GM12892 (cell line): ENCODE results near the gene FUT1. TPM values are rescaled to one million over a fixed set of nuclear protein-coding genes. Genes with fewer than 3 reads are reported as not detected.
"Not testable (repeated sequence)": the region's sequence is repeated elsewhere in the genome, so short reads cannot be mapped to it uniquely, and the experiment has no call there.

ENCODE experiments used
- DNase-seq: peaks from one replicate; pipeline ENCODE4 v3.0.0; 2011; ENCODE audit not compliant: insufficient read length
- FAIRE-seq: peaks from 2 replicates; lab custom pipeline; 2011; peaks lifted over from hg19 to GRCh38; lab: Jason Lieb, UNC
- POLR2A ChIP-seq: IDR thresholded peaks from 2 replicates; pipeline ENCODE4 v1.6.1; 2011; ENCODE audit warnings: low read depth, low read length, control low read depth
- POLR2AphosphoS5 ChIP-seq: IDR thresholded peaks from 2 replicates; pipeline ENCODE4 v1.6.1; 2011; ENCODE audit warnings: low read depth, low read length, control low read depth
- TAF1 ChIP-seq: IDR thresholded peaks from 2 replicates; pipeline ENCODE4 v1.6.1; 2011; ENCODE audit warnings: low read depth, mild to moderate bottlenecking, control low read depth, low read length, borderline replicate concordance
- polyA plus RNA-seq: library from polyadenylated mRNA; unstranded; fragments of >200 nt; gene quantifications from one replicate; pipeline ENCODE4 v1.2.1, GENCODE V29; 2012; ENCODE audit warnings: missing spikeins, inconsistent platforms; ENCODE audit not compliant: missing spikeins

Gene FUT1
- not detected for polyA plus RNA-seq

- TF ChIP-seq POLR2AphosphoS5 (no peak), TAF1 (no peak), POLR2A (no peak)
- no peak for FAIRE-seq
- DNase-seq = no peak
Observed at GRCh38 chr19:48752496-48753365, at the start of gene FUT1. Gene FUT1 (minus strand): TSS chr19:48752641. CDS start chr19:48751281, 1,360 bp downstream.

- no peak for FAIRE-seq
Observed at GRCh38 chr19:48799358-48800300, 47.2 kb upstream of the FUT1 start.

GRCh38 chr19:48798937-48799336, 46.5 kb upstream of the FUT1 start:
- FAIRE-seq (no peak), DNase-seq (no peak)
- no peak for TF ChIP-seq TAF1
- no peak for TF ChIP-seq POLR2A
- no peak for TF ChIP-seq POLR2AphosphoS5

More at GRCh38 chr19:48799358-48800300, 47.2 kb upstream of the FUT1 start:
- no peak for DNase-seq
- no peak for TF ChIP-seq POLR2AphosphoS5
- TF ChIP-seq POLR2A = no peak
- TF ChIP-seq TAF1 = no peak

- DNase-seq = no peak
- FAIRE-seq = no peak
- TF ChIP-seq POLR2AphosphoS5 (no peak), POLR2A (no peak), TAF1 (no peak)
Observed at GRCh38 chr19:48797103-48797502, 44.7 kb upstream of the FUT1 start.

DNA sequence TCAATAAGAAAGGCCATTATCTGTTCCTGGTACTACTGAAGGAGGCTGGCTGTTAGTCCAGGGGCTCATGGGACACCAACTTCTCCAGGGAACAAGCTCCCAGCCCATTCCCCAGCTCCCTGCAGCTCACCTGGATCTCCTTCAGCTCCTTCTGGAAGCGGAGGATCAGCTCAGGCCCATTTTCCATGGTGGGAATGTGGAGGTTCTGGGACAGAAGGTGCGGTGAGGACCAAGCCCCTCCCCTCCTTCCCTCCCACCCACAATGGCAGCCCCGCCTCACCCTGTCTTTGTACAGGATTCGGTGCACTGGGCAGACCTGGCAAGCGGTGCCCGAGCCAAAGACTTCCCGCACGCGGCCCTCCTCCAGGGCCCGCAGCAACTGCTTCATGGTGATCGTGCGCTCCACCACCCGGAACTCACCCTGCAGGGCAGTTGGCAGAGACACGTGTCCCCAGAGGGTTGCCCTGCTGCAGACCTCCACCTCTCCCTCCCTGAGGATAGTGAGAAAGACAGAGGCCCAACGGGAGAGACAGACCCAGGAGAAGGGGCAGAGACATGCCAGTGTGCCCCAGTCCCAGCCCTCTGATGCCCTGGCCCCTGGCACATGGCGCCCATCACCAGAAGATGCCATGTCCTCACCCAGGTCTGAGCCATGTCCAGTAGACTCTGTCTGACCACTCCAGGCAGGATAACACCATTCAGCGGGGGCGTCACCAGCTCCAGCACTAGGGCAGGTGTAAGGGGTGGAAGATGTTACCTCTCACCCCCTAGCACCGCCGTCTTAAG, 44.0 kb upstream of the FUT1 start:
- FAIRE-seq (no peak), DNase-seq (no peak)
- TF ChIP-seq TAF1 = no peak
- TF ChIP-seq POLR2AphosphoS5 = 0 out of 2 replicates have a peak, but pooled peaks have one; percentile 16

DNA sequence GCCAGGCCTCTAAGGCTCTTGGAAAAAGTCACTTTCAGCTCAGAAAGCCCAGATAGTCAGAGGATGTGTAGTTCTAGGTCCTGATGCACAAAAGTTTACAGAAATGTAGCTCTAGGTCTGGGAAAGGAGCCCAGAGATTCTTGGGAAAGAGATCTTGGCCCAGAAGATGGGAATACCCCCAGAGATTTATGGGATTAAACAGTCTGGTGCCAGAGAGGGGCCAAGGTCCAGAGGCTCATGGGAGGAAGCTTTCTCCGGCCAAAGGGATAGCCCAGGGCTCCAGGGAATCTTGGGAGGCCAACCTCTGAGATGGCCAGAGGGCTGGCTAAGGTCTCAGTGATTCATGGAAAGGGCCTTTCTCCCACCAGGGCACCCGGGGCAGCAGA, 43.2 kb upstream of the FUT1 start:
- TF ChIP-seq POLR2A = no peak
- no peak for TF ChIP-seq TAF1
- DNase-seq = no peak
- FAIRE-seq = no peak

DNA sequence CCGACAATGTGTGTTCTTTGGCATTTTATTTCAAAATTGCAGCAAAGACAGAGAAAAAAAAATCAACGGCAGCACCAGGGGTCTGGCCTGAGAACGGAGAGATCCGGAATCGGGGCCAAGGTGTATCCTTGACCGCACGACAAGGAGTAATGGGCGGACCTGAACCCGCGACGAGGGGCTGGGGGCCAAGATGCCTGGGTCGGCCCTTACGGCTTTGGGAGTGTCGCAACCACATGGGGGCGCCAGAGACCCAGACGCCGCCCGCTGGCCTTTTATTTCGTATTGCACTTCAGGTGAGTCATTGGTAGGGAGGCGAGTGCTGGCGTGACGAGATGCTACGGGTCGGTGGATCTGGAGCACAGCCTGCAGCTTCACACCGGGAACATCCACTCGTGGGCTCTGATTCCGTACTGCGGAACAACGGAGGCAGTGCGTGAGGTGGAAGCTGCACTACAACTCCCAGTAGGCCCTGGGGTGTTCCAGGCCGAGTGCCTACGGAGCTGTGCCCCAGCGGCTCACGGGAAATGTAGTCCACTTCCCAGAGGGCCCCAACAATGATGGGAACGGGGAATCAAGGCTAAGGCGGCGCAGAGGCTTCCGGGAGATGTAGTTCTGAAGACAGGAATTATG, 42.7 kb upstream of the FUT1 start:
- DNase-seq (peak; percentile 89), FAIRE-seq (peak; percentile 100)
- TF ChIP-seq POLR2AphosphoS5 = 0 out of 2 replicates have a peak, but pooled peaks have one; percentile 43
- TF ChIP-seq TAF1 = no peak
- TF ChIP-seq POLR2A = peak; percentile 54; the same call in 1 of the 2 replicates

- TF ChIP-seq TAF1 (no peak), POLR2AphosphoS5 (no peak), POLR2A (no peak)
Observed at GRCh38 chr19:48794291-48794690, 41.9 kb upstream of the FUT1 start.

DNA sequence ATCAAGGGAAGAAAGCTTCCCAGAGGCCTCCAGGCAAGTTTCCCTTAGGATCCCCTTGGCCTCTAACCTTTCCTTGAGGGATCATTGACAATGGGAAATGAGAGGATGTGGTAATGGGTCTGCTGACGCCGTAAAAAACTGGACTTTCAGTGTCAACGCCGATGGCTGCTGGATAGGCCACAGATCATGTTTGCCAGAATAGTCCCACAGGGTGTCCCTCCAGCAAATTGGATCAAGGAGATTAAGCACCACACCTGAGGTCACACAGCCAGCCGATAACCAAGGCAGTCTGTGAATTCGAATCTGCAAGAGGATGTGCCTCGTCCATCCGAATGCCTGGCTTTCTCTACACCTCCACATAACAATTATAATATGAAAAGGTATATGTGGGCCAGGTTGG, 40.8 kb upstream of the FUT1 start:
- no peak for FAIRE-seq
- TF ChIP-seq POLR2A (no peak), POLR2AphosphoS5 (no peak), TAF1 (no peak)
- DNase-seq = no peak

More at GRCh38 chr19:48794291-48794690, 41.9 kb upstream of the FUT1 start:
- no peak for FAIRE-seq
- no peak for DNase-seq

- FAIRE-seq, DNase-seq: not testable (repeated sequence)
Observed at GRCh38 chr19:48787331-48787730, 34.9 kb upstream of the FUT1 start.

DNA sequence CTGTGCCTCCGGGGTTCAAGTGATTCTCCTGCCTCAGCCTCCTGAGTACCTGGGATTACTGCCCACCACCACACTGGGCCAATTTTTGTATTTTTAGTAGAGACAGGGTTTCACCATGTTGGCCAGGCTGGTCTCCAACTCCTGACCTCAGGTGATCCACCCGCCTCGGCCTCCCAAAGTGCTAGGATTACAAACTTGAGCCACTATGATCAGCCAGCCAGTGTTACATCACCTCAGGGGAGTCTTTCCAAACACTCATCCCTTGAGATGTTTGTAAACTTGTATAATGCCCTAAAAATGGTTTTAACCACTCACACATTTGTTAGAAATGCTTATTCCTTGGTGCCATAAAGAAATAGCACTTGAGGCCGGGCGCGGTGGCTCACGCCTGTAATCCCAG, 34.0 kb upstream of the FUT1 start:
- not testable (repeated sequence) for FAIRE-seq

More for the DNA sequence above, 34.0 kb upstream of the FUT1 start:
- DNase-seq = not testable (repeated sequence)
